CMK (cell line): ENCODE data around the gene CGA.
"Not testable (repeated sequence)": the region's sequence is repeated elsewhere in the genome, so short reads cannot be mapped to it uniquely, and the experiment has no call there.

ENCODE experiments used
- DNase-seq: peaks from one replicate; pipeline ENCODE4 v3.0.0-alpha.2; 2010; ENCODE audit warnings: low read depth

Gene CGA

DNA sequence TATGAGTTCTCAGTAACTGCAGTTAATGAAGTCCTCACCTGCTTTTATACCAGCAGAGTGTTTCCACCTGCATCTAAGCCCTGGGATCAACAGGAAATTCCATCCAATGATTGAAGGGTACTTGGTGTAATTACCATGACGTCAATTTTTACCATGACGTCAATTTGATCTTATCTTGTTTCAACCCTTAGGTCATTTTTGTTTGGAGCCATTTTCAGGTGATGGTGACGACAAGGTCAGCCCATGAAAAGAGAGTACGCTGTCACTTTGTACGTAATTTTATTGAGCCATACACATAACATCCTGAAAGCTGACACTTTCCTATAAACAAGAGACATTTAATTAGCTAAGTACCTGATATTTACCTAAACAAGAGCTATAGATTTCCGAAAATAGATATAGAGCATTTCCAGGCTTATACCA lies at the start of gene CGA:
Gene CGA (minus strand): TSS at position 20 of the 423 bp plus-strand sequence. CDS start 6,906 bp downstream, outside the sequence.
- DNase-seq: no peak

GRCh38 chr6:87139927-87140326 lies 45.0 kb upstream of the CGA start:
- not testable (repeated sequence) for DNase-seq

DNA sequence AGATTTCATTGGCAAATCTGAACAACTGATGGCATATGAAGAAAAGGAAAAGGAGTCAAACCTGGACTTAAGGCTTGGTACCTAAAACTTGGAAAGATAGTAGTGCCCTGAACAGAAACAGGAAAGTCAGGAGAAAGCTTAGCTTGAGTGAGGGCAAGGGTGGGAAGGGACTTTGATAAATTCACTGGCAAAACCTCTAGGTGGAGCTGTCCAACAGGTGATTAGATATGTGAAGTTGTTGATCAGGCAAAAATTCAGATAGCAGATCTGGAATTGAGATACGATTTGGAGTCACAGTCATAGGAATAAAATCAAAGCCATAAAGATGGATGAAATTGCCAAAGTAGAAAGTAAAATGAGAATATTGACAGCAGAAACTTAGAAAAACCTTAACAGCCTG lies 44.3 kb upstream of the CGA start:
- DNase-seq: no peak

- DNase-seq: no peak
Observed at GRCh38 chr6:87136963-87137362, 42.1 kb upstream of the CGA start.

GRCh38 chr6:87127737-87128136 lies 32.8 kb upstream of the CGA start:
- no peak for DNase-seq

DNA sequence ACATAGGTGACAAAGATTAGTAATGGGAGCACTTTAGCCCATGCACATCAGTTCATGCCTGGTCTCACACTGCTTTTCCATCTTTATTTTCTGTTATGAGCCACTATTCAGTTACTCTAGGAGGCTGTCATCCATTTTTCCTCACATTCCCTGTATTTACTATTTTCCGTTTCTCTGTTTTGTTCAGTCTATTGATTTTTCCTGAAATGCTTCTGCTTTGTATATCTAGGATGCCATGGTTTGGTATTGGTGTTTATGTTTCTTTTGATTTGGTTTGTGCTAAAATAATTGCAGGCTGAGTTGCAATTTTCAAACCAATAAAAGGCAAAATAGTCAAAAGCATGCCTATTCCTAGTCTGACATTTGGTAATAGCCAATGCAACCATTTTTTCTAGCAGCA lies 31.6 kb upstream of the CGA start:
- no peak for DNase-seq

GRCh38 chr6:87124074-87124473 lies 29.2 kb upstream of the CGA start:
- no peak for DNase-seq

- DNase-seq: no peak
Observed at GRCh38 chr6:87122477-87122876, 27.6 kb upstream of the CGA start.

DNA sequence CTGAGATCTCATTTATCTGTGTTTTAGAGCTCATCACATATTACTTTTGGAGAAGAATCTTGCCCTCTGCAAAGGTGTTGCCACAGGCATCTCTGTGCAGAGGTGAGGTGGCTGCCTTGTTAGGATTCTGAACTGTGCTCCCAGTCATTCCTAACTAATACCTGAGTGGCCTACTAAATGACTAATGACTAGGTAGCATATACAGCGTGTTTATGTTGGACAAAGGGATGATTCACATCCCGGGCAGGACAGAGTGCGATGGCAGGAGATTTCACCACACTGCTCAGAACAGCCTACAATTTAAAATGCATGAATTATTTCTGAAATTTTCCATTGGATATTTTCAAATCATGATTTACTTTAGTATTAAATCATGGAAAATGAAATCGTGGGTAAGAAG lies 23.1 kb upstream of the CGA start:
- no peak for DNase-seq

GRCh38 chr6:87116922-87117321 lies 22.0 kb upstream of the CGA start:
- DNase-seq: no peak

DNA sequence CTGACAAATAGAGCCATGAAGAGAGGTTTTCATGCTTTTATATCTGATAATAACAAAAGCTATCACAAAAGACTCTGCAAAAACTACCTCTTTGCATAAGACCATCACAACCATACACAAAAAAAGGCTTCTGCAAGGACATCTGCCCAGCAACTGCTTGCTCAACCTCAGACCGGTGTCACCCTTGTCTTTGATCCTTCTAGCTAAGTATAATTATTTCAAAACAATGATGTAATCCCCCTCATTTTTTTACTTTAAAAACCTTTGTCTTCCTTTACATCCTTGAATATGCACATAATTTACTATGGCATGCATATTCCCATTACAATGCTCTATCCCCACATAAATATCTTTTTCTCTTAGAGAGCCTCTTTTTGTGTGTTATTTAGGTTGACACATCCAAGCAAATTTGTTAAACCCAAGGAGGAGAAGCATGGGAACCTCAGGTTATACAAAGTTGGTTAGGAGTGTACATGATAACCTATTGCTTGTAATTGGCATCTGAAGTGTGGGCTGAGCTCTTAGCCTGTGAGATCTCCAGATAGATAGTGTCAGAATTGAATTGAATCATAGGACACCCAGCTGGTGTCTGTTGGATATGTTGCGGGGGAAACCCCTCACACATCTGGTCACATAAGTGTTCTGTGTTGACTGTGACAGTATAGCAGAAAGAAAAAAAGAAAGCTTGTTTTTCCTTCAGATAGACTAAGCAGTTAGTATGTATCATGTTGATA lies 20.7 kb upstream of the CGA start:
- DNase-seq: no peak

DNA sequence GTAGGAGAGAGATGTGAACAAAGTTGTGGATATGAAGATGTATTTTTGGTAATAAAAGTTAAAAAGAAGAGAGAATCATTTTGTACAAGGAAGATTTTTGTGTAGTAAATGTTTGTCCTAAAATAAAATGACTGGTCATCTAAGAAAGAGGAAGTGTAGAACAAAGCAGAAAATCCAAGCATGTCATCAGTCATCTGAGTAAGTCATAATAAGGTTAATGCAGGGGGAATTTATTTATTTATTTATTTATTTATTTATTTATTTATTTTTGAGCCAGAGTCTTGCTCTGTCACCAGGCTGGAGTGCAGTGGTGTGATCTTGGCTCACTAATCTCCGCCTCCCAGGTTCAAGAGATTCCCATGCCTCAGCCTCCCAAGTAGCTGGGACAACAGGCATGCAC lies 15.7 kb upstream of the CGA start:
- no peak for DNase-seq

DNA sequence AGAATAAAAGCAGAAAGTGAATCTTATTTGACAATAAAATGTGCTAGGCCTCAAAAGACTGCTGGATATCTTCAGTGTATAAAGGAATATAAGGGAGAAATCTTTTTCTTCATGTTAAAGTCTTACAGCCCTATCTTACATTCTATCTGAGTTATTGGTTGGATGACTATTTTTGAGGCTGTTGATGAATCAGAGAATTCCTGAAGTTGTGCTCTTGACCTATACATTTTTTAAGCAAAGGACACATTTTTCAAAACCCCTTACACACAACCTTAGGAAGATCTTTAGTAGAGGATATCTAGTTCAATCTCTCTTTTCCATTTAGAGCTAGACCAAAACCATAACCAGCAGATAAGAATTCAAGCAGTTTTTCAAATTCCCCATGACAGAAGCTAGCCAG lies 10.9 kb upstream of the CGA start:
- DNase-seq: no peak

DNA sequence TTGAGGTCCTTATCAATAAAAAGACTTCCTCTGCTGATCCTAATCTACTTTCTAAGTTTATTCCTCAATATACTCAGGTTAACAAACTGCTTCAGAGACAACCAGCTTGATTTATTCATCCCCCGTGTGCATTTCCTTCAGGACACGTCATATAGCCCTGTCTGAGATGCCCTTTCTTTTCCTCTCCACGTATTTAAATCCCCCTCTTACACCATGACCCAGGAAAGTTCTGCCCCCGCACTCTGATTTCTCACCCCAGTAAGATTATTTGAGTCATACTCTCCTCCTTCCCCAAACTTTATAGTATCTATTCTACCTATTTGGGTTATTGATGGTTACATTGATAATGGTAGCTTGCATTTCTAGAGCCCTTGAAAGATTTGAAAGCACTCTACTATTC lies 9.8 kb upstream of the CGA start:
- no peak for DNase-seq

DNA sequence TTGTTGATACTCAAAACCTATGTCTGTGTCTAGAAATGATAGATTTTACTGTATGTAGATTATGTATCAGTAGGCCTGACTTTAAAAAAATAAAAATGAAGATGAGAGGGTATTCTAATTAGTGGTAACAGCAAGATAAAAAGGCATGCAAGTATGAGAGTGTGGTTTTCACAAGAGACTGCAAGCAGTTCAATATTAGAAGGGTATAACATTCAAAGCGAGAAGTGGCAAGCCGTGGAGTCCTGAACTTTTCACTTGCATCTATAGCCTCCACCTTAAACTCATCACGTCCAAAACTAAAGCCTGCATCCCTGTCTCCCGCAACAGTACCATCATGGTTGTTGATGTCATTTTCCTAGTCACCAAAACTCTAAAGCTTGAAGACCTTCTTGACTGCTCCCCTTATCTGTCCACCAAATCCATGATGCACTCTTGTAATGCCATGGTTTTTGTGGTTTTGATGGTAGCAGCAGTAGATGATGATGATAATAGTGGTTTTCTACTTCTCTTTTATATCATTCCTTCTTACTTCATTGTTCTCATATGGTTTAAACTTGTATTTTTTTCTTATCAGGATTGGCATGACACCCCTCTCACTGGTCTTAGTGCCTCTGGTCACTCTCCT lies 9.2 kb upstream of the CGA start:
- no peak for DNase-seq

DNA sequence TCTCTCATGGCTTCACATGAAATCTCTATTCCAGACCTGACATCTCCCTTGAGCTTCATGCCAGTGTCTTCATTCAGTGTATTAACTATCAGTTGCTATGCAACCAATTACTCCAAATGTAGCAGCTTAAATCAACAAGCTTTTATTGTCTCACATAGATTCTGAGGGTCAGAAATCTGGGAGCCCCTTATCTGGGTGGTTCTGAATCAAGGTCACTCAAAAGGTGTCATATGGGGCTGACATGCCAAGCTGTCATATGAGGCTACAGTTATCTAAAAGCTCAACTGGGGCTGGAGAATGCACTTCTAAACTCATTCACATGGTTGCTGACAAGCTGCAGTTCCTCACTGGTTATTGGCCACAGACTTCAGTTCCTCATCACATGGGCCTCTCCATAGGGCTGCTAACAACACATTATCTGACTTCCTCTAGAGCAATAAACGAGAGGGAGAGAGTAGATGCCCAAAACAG lies 7.3 kb upstream of the CGA start:
- DNase-seq: peak; percentile 25

- DNase-seq: no peak
Observed at GRCh38 chr6:87101067-87101466, 6.2 kb upstream of the CGA start.

DNA sequence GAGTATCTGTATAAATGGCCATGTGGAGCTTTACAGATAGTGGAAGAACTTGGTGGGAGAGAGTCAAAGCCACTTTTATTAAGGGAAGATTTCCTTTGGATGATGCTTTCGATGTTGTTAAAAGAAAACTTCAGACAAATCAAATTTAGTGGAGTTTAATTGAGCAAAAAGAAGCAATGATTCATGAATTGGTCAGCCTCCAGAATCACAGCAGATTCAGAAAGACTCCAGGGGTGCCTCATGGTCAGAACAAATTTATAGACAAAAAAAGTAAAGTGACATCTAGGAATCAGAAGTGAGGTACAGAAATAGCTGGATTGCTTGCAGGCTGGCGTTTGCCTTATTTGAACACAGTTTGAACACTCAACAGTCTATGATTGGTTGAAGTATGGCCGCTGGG lies 5.3 kb upstream of the CGA start:
- DNase-seq: no peak

DNA sequence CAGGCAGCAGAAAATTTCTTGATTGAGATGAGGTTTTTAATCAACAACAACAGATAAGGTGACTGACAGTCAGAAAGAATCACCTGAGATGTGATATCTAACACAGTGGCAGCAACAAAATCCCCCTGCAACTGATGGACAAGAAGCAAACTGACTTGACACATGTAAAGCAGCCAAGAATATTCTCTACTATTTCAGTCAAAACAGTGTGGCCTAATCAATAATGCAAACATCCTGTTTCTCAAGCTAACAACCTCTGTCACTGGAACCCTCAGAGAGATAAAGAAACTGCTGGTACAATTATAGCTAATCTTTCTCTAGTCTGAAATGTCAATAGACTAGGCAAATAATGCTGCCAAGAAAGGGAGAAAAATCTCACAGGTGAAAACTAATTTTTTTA lies 4.6 kb upstream of the CGA start:
- no peak for DNase-seq

- DNase-seq: no peak
Observed at GRCh38 chr6:87094576-87094975, 330 bp downstream of the CGA start.

DNA sequence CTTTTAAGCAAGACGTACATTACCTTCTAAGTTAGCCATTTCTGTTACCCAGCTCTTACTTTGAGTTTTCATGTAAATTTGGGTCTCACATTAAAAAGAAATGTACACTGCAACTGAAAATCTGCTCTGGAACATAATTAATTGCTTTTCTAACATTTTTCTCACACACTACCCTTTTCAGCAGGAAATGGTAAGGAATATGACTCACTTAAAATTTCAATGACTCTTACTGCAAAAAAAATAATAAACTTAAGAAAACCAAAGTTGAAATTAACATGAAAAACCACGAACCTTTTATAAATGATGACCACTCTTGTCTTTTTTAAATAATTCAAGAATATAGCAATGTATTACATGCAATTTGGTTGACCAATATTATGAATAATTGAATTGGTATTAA lies 1.3 kb downstream of the CGA start:
- no peak for DNase-seq

- no peak for DNase-seq
Observed at GRCh38 chr6:87093199-87093598, 1.7 kb downstream of the CGA start.

- DNase-seq: no peak
Observed at GRCh38 chr6:87092435-87092834, 2.5 kb downstream of the CGA start.

DNA sequence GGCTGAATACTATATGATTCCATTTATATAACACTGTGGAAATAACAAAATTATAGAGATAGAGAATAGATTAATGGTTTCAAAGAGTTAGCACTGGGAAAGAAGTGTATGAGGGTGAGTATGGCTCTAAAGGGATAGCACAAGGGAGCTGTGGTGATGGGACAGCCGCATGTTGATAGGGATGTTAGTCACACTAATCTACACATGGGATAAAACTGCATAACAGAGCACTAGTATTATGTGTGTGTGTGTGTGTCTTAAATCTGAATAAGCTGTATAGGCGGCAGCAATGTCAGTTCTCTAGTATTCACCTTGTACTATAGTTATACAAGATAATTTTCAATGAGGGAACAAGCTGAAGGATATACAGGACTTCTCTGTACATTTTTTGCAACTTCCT lies 5.8 kb downstream of the CGA start:
- DNase-seq: no peak
